Activated naive CD4-positive, alpha-beta T cell treated with anti-CD3 and anti-CD28 coated beads for 36 hours (primary cell): ENCODE measurements around the gene KIF18A. TPM values are rescaled to one million over a fixed set of nuclear protein-coding genes. Genes with fewer than 3 reads are reported as not detected.
"Not testable (repeated sequence)": the region's sequence is repeated elsewhere in the genome, so short reads cannot be mapped to it uniquely, and the experiment has no call there.

ENCODE experiments used
- CTCF ChIA-PET: fragments of 350-600 bp; sonication (Branson Sonifier 250); formaldehyde crosslinking; loops from one replicate; lab custom pipeline; 2021; ENCODE audit warnings: antibody characterized with exemption; lab: Charles Lee
- DNase-seq: peaks from one replicate; pipeline ENCODE4 v3.0.0-alpha.2; 2020
- H3K27ac Mint-ChIP-seq: one replicate; pipeline ENCODE4 v1.8.0; 2021; ENCODE audit warnings: mild to moderate bottlenecking, mixed read lengths
- H3K27me3 Mint-ChIP-seq: one replicate; pipeline ENCODE4 v1.8.0; 2021; ENCODE audit warnings: low read depth, mixed read lengths
- H3K36me3 Mint-ChIP-seq: one replicate; pipeline ENCODE4 v1.8.0; 2021; ENCODE audit warnings: low read depth, mixed read lengths
- H3K4me1 Mint-ChIP-seq: one replicate; pipeline ENCODE4 v1.8.0; 2021; ENCODE audit warnings: low read depth, mixed read lengths
- H3K4me3 Mint-ChIP-seq: one replicate; pipeline ENCODE4 v1.8.0; 2021; ENCODE audit warnings: mild to moderate bottlenecking, moderate library complexity, mixed read lengths
- H3K9me3 Mint-ChIP-seq: one replicate; pipeline ENCODE4 v1.8.0; 2021; ENCODE audit warnings: mixed read lengths
- intact Hi-C: fragments of 100-400 bp; cut with micrococcal nuclease; formaldehyde crosslinking; loops from one replicate; pipeline ENCODE4 v1.15.1; 2023
- total RNA-seq, 2 experiments: library from RNA; stranded (reverse); gene quantifications; one replicate each; pipeline ENCODE4 v1.2.3, GENCODE V29; 2021

The KIF18A gene
- total RNA-seq, 2 experiments from 2014 or later: 34.7 to 36.5 TPM

GRCh38 chr11:28104984-28105383, 3.0 kb downstream of the KIF18A start:
- Mint-ChIP-seq H3K9me3 (no peaks in the 10 kb centered on the region), H3K36me3 (peaks cover 6% of the 10 kb centered on the region), H3K27me3 (no peaks in the 10 kb centered on the region), H3K4me3 (no peak overlapping the region), H3K4me1 (peaks cover 19% of the 10 kb centered on the region), H3K27ac (no peak overlapping the region)
- CTCF ChIA-PET: no interaction called here
- intact Hi-C loops: loop anchor here (5.0 kb wide), 1 partner anchor 743 kb away; the partner anchor contains the start of gene CCDC34
- DNase-seq: no peak

GRCh38 chr11:28104425-28104824, 3.5 kb downstream of the KIF18A start:
- Mint-ChIP-seq H3K36me3 (peaks cover 6% of the 10 kb centered on the region), H3K4me1 (peaks cover 13% of the 10 kb centered on the region), H3K4me3 (no peak overlapping the region), H3K9me3 (no peaks in the 10 kb centered on the region), H3K27me3 (no peaks in the 10 kb centered on the region), H3K27ac (no peak overlapping the region)
- CTCF ChIA-PET: no interaction called here
- no peak for DNase-seq
- intact Hi-C loops: no loop called here

- H3K9me3 Mint-ChIP-seq, H3K36me3 Mint-ChIP-seq, intact Hi-C loops, CTCF ChIA-PET, H3K27ac Mint-ChIP-seq, H3K4me3 Mint-ChIP-seq, H3K4me1 Mint-ChIP-seq, DNase-seq, H3K27me3 Mint-ChIP-seq: not testable (repeated sequence)
Measured at GRCh38 chr11:28102300-28102699, 5.7 kb downstream of the KIF18A start.

GRCh38 chr11:28100665-28101064, 7.3 kb downstream of the KIF18A start:
- no peaks in the 10 kb centered on the region for H3K9me3 Mint-ChIP-seq
- peaks cover 9% of the 10 kb centered on the region for H3K36me3 Mint-ChIP-seq
- H3K27me3 Mint-ChIP-seq: no peaks in the 10 kb centered on the region
- H3K4me3 Mint-ChIP-seq: no peak overlapping the region
- no peak for DNase-seq
- H3K4me1 Mint-ChIP-seq: peaks cover 2% of the 10 kb centered on the region
- intact Hi-C loops: no loop called here
- CTCF ChIA-PET: no interaction called here
- H3K27ac Mint-ChIP-seq: no peak overlapping the region

- Mint-ChIP-seq H3K27ac (no peak overlapping the region), H3K4me1 (no peaks in the 10 kb centered on the region), H3K27me3 (no peaks in the 10 kb centered on the region), H3K36me3 (peaks cover 13% of the 10 kb centered on the region), H3K4me3 (no peak overlapping the region), H3K9me3 (no peaks in the 10 kb centered on the region)
- intact Hi-C loops: no loop called here
- CTCF ChIA-PET: no interaction called here
- DNase-seq: no peak
Measured at GRCh38 chr11:28099715-28100114, 8.2 kb downstream of the KIF18A start.

GRCh38 chr11:28098257-28098656, 9.7 kb downstream of the KIF18A start:
- H3K27me3 Mint-ChIP-seq: no peaks in the 10 kb centered on the region
- DNase-seq: no peak
- no peak overlapping the region for H3K27ac Mint-ChIP-seq
- no peaks in the 10 kb centered on the region for H3K4me1 Mint-ChIP-seq
- no peak overlapping the region for H3K4me3 Mint-ChIP-seq
- H3K9me3 Mint-ChIP-seq: no peaks in the 10 kb centered on the region
- H3K36me3 Mint-ChIP-seq: peaks cover 13% of the 10 kb centered on the region
- intact Hi-C loops: no loop called here
- CTCF ChIA-PET: no interaction called here

GRCh38 chr11:28092786-28093185, 15.2 kb downstream of the KIF18A start:
- H3K4me1 Mint-ChIP-seq: no peaks in the 10 kb centered on the region
- CTCF ChIA-PET: no interaction called here
- H3K9me3 Mint-ChIP-seq: no peaks in the 10 kb centered on the region
- intact Hi-C loops: no loop called here
- no peak overlapping the region for H3K27ac Mint-ChIP-seq
- no peak for DNase-seq
- H3K4me3 Mint-ChIP-seq: no peak overlapping the region
- no peaks in the 10 kb centered on the region for H3K27me3 Mint-ChIP-seq
- H3K36me3 Mint-ChIP-seq: peaks cover 17% of the 10 kb centered on the region

- Mint-ChIP-seq H3K9me3 (no peaks in the 10 kb centered on the region), H3K27me3 (no peaks in the 10 kb centered on the region), H3K4me3 (no peak overlapping the region), H3K27ac (no peak overlapping the region), H3K4me1 (no peaks in the 10 kb centered on the region), H3K36me3 (peaks cover 16% of the 10 kb centered on the region)
- DNase-seq: no peak
- intact Hi-C loops: no loop called here
- CTCF ChIA-PET: no interaction called here
Measured at GRCh38 chr11:28090052-28090749, 17.8 kb downstream of the KIF18A start.

- H3K27me3 Mint-ChIP-seq: no peaks in the 10 kb centered on the region
- peaks cover 19% of the 10 kb centered on the region for H3K36me3 Mint-ChIP-seq
- CTCF ChIA-PET: no interaction called here
- H3K4me1 Mint-ChIP-seq: no peaks in the 10 kb centered on the region
- H3K4me3 Mint-ChIP-seq: no peak overlapping the region
- intact Hi-C loops: no loop called here
- no peak for DNase-seq
- H3K9me3 Mint-ChIP-seq: no peaks in the 10 kb centered on the region
- H3K27ac Mint-ChIP-seq: no peak overlapping the region
Measured at GRCh38 chr11:28089378-28089777, 18.6 kb downstream of the KIF18A start.

GRCh38 chr11:28087693-28088092, 20.3 kb downstream of the KIF18A start:
- DNase-seq, H3K27me3 Mint-ChIP-seq, intact Hi-C loops, H3K9me3 Mint-ChIP-seq, H3K4me1 Mint-ChIP-seq, H3K4me3 Mint-ChIP-seq, H3K27ac Mint-ChIP-seq, CTCF ChIA-PET: not testable (repeated sequence)
- H3K36me3 Mint-ChIP-seq: peaks cover 20% of the 10 kb centered on the region

GRCh38 chr11:28087192-28087591, 20.8 kb downstream of the KIF18A start:
- H3K36me3 Mint-ChIP-seq: peaks cover 20% of the 10 kb centered on the region
- H3K27me3 Mint-ChIP-seq, H3K4me3 Mint-ChIP-seq, H3K9me3 Mint-ChIP-seq, DNase-seq, CTCF ChIA-PET, H3K27ac Mint-ChIP-seq, H3K4me1 Mint-ChIP-seq, intact Hi-C loops: not testable (repeated sequence)

GRCh38 chr11:28086569-28086968, 21.4 kb downstream of the KIF18A start:
- Mint-ChIP-seq H3K9me3 (no peaks in the 10 kb centered on the region), H3K36me3 (peaks cover 24% of the 10 kb centered on the region), H3K27me3 (no peaks in the 10 kb centered on the region), H3K27ac (no peak overlapping the region), H3K4me1 (no peaks in the 10 kb centered on the region), H3K4me3 (no peak overlapping the region)
- DNase-seq: no peak
- CTCF ChIA-PET: no interaction called here
- intact Hi-C loops: no loop called here

GRCh38 chr11:28083118-28083517, 24.8 kb downstream of the KIF18A start:
- CTCF ChIA-PET: no interaction called here
- Mint-ChIP-seq H3K36me3 (peaks cover 20% of the 10 kb centered on the region), H3K9me3 (no peaks in the 10 kb centered on the region), H3K4me1 (no peaks in the 10 kb centered on the region), H3K27me3 (no peaks in the 10 kb centered on the region), H3K4me3 (no peak overlapping the region), H3K27ac (no peak overlapping the region)
- intact Hi-C loops: no loop called here
- DNase-seq: no peak
